Suprapubic skin (tissue), 4 donors: ENCODE data around the gene TTC12.

Source experiments
- POLR2A ChIP-seq, 2 donors: fragments of 450-650 bp; IDR thresholded peaks; one replicate each; pipeline ENCODE4 v1.6.1; 2017; ENCODE audit warnings: antibody characterized with exemption in 2 of 2, mild to moderate bottlenecking in 2 of 2, moderate library complexity in 2 of 2
- POLR2AphosphoS5 ChIP-seq, 3 donors: sonication (generic); formaldehyde crosslinking; IDR thresholded peaks; one replicate each; pipeline ENCODE4 v1.6.1; 2017; ENCODE audit warnings: antibody characterized with exemption in 3 of 3
- TF ChIP-seq, protein P1 (sequence below), 2 donors: fragments of 200-600 bp in 1 of 2; fragments of 450-650 bp in 1 of 2; sonication (generic) in 1 of 2; IDR thresholded peaks; one replicate each; pipeline ENCODE4 v1.5.1; 2016 to 2019; ENCODE audit warnings: antibody characterized with exemption in 2 of 2, mild to moderate bottlenecking in 1 of 2, moderate library complexity in 1 of 2

DNA sequence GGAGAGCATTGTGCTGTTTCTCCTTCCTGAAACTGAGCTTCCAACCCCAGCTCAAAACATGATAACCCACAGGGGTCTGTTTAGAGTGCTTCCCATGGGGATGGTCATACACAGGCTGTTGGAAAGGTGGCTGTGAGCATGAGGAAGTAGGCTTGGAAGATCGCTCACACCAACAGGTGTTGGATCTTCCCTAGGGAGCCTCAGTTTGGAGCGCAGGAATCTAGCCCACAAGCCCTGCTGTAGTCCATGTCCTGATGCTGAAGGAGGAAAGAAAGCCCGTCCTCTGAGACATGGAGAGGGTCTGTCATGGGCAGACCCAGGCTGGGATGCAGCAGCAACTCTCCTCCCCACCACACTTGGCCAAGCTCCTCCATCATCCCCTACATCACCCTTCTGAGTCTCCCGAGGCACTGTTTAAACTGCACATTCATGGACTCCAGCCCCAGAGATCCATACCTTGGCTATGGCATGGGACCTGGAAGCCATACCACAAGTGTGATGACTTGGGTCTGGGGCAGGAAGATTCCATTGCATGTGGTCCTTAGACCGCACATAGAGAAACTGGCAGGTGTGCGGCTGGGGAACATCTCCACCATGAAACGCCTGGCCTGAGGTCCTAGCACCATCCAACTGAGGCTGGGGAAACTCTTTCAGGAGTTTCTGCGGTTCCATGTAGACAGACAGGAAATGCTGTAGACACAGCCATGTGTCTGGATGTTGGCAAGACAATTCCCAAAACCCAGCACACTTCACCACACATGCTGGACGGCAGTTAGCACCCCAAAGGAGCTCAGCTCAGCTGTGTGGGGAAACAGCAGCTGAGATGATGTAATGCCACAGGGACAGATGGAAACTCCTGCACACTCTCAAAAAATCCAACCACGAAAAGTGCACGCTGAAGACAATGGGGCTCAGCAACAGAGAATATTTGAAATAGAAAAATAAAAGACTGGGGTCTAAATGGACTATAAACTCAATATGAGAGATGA lies 27.6 kb upstream of the TTC12 start:
- TF ChIP-seq POLR2A (IDR thresholded peaks at IDR 0.05) (no peak), POLR2AphosphoS5 (IDR thresholded peaks at IDR 0.05) (no peak)
- TF ChIP-seq, protein P1, sequence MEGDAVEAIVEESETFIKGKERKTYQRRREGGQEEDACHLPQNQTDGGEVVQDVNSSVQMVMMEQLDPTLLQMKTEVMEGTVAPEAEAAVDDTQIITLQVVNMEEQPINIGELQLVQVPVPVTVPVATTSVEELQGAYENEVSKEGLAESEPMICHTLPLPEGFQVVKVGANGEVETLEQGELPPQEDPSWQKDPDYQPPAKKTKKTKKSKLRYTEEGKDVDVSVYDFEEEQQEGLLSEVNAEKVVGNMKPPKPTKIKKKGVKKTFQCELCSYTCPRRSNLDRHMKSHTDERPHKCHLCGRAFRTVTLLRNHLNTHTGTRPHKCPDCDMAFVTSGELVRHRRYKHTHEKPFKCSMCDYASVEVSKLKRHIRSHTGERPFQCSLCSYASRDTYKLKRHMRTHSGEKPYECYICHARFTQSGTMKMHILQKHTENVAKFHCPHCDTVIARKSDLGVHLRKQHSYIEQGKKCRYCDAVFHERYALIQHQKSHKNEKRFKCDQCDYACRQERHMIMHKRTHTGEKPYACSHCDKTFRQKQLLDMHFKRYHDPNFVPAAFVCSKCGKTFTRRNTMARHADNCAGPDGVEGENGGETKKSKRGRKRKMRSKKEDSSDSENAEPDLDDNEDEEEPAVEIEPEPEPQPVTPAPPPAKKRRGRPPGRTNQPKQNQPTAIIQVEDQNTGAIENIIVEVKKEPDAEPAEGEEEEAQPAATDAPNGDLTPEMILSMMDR (IDR thresholded peaks at IDR 0.05): no peak
